ENCODE measurements around the gene KDM6B. TPM values are rescaled to one million over a fixed set of nuclear protein-coding genes. Genes with fewer than 3 reads are reported as not detected.

The KDM6B gene
- total RNA-seq, 2 donors from 2014 or later, result 49.5 to 50.4 TPM

DNA sequence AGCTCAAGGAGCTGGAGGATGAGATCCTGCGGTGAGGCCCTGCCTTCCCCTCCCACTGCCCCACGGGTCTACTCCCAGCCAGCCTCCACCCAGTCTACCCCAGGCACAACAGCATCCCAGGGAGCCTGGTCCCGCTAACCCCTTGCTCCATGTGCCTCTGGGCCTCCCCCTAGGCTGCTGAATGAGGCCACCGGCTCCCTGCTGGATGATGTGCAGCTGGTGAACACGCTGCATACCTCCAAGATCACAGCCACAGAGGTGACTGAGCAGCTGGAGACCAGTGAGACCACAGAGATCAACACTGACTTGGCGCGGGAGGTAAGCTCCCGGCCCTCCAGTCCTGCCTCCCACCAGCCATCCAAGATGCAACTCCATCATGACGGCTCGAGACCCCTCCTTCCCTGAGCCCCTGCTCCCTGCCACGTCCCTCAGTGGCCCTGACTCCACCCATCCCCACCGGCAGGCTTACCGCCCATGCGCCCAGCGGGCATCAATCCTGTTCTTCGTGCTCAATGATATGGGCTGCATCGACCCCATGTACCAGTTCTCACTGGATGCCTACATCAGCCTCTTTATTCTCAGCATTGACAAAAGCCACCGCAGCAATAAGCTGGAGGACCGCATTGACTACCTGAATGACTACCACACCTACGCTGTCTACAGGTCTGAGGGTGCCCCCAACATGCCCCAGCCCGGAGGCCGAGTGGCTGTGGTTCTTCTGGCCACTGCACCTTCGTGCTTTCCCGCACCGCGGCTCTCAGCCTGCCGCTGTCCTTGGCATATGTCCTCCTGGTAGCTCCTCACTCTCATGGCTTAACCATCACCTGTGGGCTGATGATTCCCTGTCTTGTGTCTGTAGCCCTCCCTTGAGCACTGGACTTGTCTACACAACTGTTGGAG is 15.0 kb upstream of the KDM6B start:
- intact Hi-C loops (cut with DNase I, micrococcal nuclease), result no loop called here
- ATAC-seq (no peak), DNase-seq (no peak)

- ATAC-seq (no peak), DNase-seq (no peak)
- intact Hi-C loops (cut with DNase I, micrococcal nuclease), result no loop called here
Measured at GRCh38 chr17:7820231-7820630, 13.8 kb upstream of the KDM6B start.

DNA sequence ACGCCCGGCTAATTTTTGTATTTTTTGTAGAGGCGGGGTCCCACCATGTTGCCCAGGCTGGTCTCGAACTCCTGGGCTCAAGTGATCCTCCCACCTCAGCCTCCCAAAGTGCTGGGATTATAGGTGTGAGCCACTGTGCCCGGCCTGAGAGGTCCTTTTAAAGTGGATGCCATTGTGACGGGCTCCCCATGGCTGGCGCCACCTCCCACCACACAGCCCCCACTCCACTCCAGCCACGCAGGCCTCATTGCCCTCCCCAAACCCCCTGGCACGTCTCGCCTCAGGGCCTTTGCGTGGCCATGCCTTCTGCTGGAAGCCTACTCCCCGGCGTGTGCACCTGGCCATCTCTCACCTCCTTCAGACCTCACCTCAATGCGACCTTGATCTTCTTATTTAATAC is 11.9 kb upstream of the KDM6B start:
- intact Hi-C loops (cut with DNase I, micrococcal nuclease), result no loop called here
- ATAC-seq (no peak), DNase-seq (no peak)

DNA sequence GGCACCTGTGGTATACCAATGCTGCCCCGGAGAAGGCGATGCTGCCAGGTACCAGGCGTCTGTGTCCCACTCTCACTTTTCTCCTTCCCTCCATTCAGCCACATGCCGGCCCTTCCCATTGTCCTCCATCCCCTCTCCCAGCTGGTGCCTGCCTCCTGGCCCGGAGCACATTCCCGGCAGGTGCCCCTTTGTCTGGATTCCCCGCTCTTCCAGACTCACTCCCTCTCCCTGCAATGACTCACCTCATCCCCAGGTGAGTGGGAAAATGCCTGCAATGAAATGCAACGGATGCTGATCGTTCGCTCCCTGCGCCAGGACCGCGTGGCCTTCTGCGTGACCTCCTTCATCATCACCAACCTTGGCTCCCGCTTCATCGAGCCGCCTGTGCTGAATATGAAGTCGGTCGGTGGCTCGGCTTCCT is 10.4 kb upstream of the KDM6B start:
- DNase-seq (no peak), ATAC-seq (no peak)
- intact Hi-C loops (cut with DNase I, micrococcal nuclease), result no loop called here

DNA sequence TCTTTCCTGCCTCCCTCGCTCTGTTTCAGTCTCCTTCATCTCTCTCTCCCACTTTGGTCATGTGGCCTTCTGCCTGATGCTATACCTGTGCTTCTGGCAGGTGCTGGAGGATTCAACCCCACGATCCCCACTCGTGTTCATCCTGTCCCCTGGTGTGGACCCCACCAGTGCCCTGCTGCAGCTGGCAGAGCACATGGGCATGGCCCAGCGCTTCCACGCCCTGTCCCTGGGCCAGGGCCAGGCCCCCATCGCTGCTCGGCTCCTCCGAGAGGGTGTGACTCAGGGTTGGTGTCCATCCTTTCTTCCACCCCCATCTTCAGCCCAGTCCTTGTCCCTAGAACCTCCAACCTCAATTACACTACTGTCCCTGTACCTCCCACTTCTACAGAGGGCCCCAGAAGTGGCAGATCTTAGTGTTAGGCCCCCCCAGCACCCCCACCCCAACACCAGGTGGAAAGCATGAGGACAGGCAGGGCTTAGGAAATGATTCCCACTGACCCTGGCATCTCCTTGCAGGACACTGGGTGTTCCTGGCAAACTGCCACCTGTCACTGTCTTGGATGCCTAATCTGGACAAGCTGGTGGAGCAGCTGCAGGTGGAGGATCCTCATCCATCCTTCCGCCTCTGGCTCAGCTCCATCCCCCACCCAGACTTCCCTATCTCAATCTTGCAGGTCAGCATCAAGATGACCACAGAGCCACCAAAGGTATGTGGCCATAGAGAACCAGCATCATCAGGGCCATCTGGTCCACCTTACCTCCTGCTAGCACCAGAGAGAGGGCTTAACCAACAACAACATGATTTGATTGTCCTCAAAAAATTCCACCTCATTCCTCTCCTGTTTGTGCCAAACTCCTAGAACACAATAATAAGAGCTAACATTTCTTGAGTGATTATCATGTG is 9.7 kb upstream of the KDM6B start:
- no peak for ATAC-seq
- no peak for DNase-seq
- intact Hi-C loops (cut with DNase I, micrococcal nuclease), result no loop called here

- DNase-seq, result peak in 1 of 2 donors; percentile 8
- intact Hi-C loops (cut with DNase I, micrococcal nuclease), result no loop called here
- ATAC-seq, result peak; percentile 37
Measured at GRCh38 chr17:7825206-7825990, 8.6 kb upstream of the KDM6B start.

GRCh38 chr17:7830616-7831015 is 3.4 kb upstream of the KDM6B start:
- no peak for ATAC-seq
- intact Hi-C loops (cut with DNase I, micrococcal nuclease), result no loop called here
- DNase-seq, result peak in 1 of 2 donors; percentile 18

GRCh38 chr17:7831233-7831632 is 2.8 kb upstream of the KDM6B start:
- DNase-seq (peak in 1 of 2 donors; percentile 17), ATAC-seq (no peak)
- intact Hi-C loops (cut with DNase I, micrococcal nuclease), result no loop called here

- intact Hi-C loops (cut with DNase I, micrococcal nuclease), result no loop called here
- DNase-seq, result no peak
- no peak for ATAC-seq
Measured at GRCh38 chr17:7832431-7832830, 1.6 kb upstream of the KDM6B start.

- DNase-seq (peak in 1 of 2 donors; percentile 32), ATAC-seq (no peak)
- intact Hi-C loops (cut with DNase I, micrococcal nuclease), result no loop called here
Measured at GRCh38 chr17:7833011-7833794, 814 bp upstream of the KDM6B start.

- DNase-seq (peak; percentile 76 to 84), ATAC-seq (peak; percentile 15)
- intact Hi-C loops (cut with DNase I, micrococcal nuclease), result no loop called here
Measured at GRCh38 chr17:7834542-7834956, 532 bp downstream of the KDM6B start.

DNA sequence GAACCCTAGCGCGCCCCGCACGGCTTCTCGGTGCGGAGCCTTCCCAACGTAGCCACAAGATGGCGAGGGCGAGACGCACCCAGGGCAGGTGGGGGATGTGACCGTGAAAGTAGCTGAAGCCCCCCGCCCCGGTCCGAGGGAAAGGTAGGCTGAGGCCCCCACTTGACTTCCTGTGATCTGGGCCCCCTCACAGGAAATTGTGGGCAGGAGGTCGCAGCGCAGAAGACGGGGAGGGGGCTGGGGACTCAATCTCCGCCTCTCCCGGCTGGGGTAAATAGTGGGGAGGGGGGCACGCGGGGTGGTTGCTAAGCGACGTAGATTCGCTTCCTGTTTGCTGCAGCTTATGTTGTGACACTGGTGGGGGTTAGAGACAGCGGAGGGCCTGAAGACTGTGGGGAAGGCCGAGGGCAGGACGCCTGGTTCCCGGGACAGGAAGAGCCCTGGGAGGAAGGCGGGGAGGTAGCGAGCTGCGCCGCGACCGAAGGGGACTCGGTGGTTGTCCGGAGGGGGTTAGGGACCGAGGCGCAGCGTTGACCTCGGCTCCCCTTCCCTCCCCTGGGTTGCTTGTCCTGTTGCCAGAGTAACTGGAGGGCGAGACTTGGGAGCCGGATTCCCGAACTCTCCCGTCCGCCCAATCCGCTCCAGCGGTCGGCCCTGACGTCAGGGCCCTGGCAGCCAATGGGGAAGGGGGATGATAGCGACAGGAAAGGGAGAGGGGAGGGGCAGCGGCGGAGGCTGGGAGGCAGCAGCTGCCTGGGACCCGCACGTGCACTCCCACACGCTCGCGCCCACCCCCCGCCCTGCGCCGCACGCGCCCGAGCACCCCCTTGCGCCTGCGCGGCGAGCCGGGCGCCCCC is 1.2 kb downstream of the KDM6B start:
- DNase-seq, result peak; percentile 94 to 98
- intact Hi-C loops (cut with DNase I, micrococcal nuclease), result no loop called here
- peak; percentile 55 for ATAC-seq

GRCh38 chr17:7835814-7836595 is 2.0 kb downstream of the KDM6B start:
- peak; percentile 36 for ATAC-seq
- intact Hi-C loops (cut with DNase I, micrococcal nuclease), result no loop called here
- peak; percentile 82 to 84 for DNase-seq

DNA sequence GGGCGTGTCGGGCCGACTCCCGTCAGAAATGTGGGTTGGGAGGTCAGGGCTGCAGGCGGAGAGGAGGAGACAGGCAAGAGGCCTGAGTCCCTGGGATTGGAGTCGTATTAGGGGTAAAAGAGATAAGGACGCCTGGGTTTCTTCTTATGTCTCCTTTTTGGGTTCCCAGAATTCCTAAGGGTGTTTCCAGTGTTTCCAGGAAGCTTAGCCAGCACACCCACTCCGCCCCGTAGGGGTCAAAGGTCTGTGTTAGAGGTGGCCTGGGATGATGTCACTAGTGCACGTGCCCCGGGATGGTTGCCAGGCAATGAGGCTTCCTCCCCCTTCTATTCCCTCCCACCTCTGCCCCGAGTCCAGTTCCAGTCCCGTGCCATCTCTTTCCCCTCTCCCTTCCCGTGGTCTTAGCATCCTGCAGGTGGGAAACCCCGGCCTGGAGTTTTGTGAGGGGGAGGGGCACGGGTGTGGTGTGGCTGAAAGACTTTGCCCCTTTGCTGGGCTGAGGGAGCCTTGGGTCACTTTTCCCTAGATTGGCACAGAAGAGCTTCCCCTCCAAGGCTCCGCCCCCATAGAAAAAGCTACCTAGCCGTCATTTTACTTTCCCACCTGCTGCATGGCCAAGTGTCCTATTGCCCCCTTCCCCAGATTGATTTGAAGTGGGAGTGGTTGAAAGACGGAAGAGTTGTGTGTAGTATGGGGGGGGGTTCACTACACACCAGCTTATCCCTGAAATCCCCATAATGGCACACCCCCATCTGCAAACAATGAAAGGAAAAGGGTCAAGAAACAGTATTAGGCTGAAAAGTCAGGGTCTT is 2.8 kb downstream of the KDM6B start:
- ATAC-seq (peak; percentile 58), DNase-seq (peak; percentile 97 to 98)
- intact Hi-C loops (cut with DNase I, micrococcal nuclease), result no loop called here

DNA sequence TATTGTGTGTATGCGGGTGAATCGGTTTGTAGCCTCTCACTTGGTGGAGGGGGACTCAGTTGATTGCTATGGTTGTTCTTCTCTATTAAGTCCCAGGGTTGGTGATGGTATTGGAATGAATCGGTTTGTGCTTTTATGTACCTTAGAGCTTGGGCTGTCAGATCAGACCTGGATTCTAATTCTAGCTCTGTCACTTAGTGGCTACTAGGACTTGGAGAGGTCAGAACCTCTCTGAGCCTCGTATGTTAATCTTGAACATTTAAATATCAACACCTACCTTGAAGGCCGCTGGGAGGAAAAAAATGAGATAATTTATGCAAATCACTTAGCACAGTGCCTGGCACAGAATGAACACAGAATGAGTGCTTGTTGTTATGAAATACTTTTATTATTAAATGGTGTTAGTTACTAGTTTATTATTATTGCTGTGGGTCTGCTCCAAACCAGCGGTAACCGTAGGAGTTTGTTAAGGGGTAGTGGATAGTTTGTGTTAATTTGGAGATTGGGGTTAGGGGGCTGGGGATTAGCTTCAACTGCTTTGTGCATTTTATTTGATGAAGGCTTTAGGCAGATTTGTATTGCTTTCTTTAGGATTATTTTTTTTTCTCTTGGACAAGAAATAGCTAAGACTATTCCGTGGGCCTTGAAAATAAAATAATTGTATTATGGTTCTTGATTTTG is 3.5 kb downstream of the KDM6B start:
- no peak for ATAC-seq
- intact Hi-C loops (cut with DNase I, micrococcal nuclease), result no loop called here
- DNase-seq, result no peak

Data from left colon (tissue), 2 donors.